Astrocyte (in vitro differentiated cells and primary cell): Measurements from ENCODE around the gene R3HDML.

Experiments used
- CTCF ChIP-seq: IDR thresholded peaks from 2 replicates; pipeline ENCODE4 v1.5.1; 2011; ENCODE audit warnings: low read depth, mild to moderate bottlenecking, inconsistent platforms, low read length, moderate library complexity; ENCODE audit not compliant: insufficient read depth
- EZH2 ChIP-seq: IDR thresholded peaks from 2 replicates; pipeline ENCODE4 v1.6.1; 2012; ENCODE audit warnings: mild to moderate bottlenecking, low read length, inconsistent platforms; ENCODE audit not compliant: insufficient read depth

GRCh38 chr20:44304383-44304782 lies 32.5 kb upstream of the R3HDML start:
- no peak for TF ChIP-seq CTCF
- TF ChIP-seq EZH2 = no peak
